ENCODE measurements around the gene ERBIN.

DNA sequence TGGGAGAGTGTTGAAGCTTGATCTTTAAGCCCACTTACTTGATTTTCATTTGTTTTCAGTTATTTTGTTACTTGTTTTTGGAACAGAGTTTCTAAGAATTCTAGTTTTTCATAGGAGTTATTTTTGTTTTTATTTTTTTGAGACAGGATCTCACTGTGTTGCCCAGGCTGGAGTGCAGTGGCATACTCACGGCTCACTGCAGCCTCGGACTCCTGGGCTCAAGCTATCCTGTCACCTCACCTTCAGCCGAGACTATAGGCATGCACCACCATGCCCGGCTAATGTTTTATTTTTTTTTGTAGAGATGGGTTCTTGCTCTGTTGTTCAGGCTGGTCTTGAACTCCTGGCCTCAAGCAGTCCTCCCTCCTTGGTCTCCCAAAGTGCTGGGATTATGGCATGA is 6.3 kb downstream of the ERBIN start:
- TF ChIP-seq SP1 (IDR thresholded peaks at IDR 0.05) (no peak), ELF4 (IDR thresholded peaks at IDR 0.05) (no peak), FOXA1 (IDR thresholded peaks at IDR 0.05) (no peak), ARNT (IDR thresholded peaks at IDR 0.05) (no peak), TARDBP (IDR thresholded peaks at IDR 0.05) (no peak), SUZ12 (IDR thresholded peaks at IDR 0.05) (no peak), FOXM1 (IDR thresholded peaks at IDR 0.05; ENCODE audit: borderline replicate concordance) (no peak), BHLHE40 (IDR thresholded peaks at IDR 0.05; ENCODE audit: borderline replicate concordance) (no peak), FOXK2 (IDR thresholded peaks at IDR 0.05) (no peak), ZNF384 (IDR thresholded peaks at IDR 0.05) (no peak), L3MBTL2 (conservative IDR thresholded peaks at IDR 0.05) (no peak)
- TF ChIP-seq, protein P1, sequence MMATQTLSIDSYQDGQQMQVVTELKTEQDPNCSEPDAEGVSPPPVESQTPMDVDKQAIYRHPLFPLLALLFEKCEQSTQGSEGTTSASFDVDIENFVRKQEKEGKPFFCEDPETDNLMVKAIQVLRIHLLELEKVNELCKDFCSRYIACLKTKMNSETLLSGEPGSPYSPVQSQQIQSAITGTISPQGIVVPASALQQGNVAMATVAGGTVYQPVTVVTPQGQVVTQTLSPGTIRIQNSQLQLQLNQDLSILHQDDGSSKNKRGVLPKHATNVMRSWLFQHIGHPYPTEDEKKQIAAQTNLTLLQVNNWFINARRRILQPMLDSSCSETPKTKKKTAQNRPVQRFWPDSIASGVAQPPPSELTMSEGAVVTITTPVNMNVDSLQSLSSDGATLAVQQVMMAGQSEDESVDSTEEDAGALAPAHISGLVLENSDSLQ (IDR thresholded peaks at IDR 0.05): no peak

Data from HEK293T (cell line).